Neural progenitor cell (in vitro differentiated cells): ENCODE results near the gene CAV1.

Experiments
- CTCF ChIP-seq: fragments of 200-600 bp; sonication (generic); IDR thresholded peaks from 2 replicates; pipeline ENCODE4 v1.5.1; 2017; ENCODE audit warnings: antibody characterized with exemption, mild to moderate bottlenecking
- EZH2 ChIP-seq: fragments of 200-600 bp; sonication (generic); IDR thresholded peaks from 2 replicates; pipeline ENCODE4 v1.6.1; 2017; ENCODE audit warnings: antibody characterized with exemption, mild to moderate bottlenecking, moderate library complexity
- EZH2phosphoT487 ChIP-seq: fragments of 200-600 bp; sonication (generic); IDR thresholded peaks from 2 replicates; pipeline ENCODE4 v1.6.1; 2017; ENCODE audit warnings: antibody characterized with exemption

- TF ChIP-seq CTCF (no peak), EZH2phosphoT487 (no peak), EZH2 (no peak)
Observed at GRCh38 chr7:116540743-116541142, 15.9 kb downstream of the CAV1 start.
